Stimulated activated CD8-positive, alpha-beta memory T cell treated with anti-CD3 and anti-CD28 coated beads, Interleukin-2, amount 100 ng/mL, for 48 hours (primary cell): Measurements from ENCODE around the gene EMP3.
"Not testable (repeated sequence)": the region's sequence is repeated elsewhere in the genome, so short reads cannot be mapped to it uniquely, and the experiment has no call there.

Experiments used
- DNase-seq, 2 donors: peaks; one replicate each; pipeline ENCODE4 v3.0.0-alpha.2; 2020; ENCODE audit warnings: low read depth in 2 of 2

The EMP3 gene

GRCh38 chr19:48346191-48346590, 20.8 kb downstream of the EMP3 start:
- DNase-seq, result no peak

DNA sequence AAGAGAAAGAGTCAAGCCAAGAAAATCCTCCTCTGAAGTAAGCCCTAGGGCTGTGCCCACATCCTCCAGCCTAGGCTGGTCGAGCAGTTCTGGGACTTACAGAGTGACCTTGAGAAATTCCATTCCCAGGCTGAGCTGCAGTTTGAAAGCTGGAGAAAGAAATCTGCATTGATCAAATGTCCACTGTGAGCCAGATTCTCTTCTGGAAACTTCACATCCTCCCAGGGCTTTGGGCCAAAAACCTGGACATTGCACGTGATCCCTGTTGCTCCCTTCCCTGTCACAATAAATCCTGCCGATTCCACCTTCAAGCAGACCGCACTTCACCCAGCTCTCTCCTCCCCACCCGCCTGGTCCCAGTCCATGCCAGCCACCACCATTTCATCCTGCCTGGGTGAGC, 22.7 kb downstream of the EMP3 start:
- no peak for DNase-seq

DNA sequence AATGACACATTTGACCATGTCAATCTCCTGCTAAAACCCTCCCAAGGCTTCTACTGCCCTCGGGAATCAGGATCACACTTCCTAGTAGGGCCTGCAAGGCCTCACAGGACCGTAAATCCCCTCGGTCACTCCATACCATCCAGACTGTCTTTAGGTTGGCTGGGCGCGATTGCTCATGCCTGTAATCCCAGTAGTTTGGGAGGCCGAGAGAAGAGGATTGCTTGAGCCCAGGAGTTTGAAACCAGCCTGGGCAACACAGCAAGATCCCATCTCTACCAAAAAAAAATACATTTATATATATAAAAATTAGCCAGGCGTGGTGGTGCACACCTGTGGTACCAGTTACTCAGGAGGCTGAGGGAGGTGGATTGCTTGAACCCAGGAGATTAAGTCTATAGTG, 23.4 kb downstream of the EMP3 start:
- DNase-seq, result no peak

GRCh38 chr19:48350856-48351255, 25.5 kb downstream of the EMP3 start:
- DNase-seq, result no peak

- DNase-seq, result peak; percentile 73 to 77
Measured at GRCh38 chr19:48351341-48351752, 26.0 kb downstream of the EMP3 start.

DNA sequence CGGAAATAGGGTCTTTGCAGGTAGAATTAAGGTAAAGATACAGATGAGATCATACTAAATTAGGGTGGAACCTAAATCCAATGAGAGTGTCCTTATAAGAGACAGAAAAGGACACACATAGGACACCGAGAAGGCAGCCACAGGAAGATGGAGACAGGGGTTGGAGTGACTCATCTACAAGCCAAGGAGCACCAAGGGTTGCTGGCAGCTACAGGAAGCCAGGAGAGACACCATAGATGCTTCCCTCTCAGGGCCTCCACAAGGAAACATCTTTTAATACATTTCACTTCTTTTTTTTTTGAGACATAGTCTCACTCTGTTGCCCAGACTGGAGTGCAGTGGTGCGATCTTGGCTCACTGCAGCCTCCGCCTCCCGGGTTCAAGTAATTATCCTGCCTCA, 28.3 kb downstream of the EMP3 start:
- DNase-seq, result no peak

- no peak for DNase-seq
Measured at GRCh38 chr19:48354332-48354992, 29.1 kb downstream of the EMP3 start.

GRCh38 chr19:48355365-48355954, 30.1 kb downstream of the EMP3 start:
- no peak for DNase-seq

DNA sequence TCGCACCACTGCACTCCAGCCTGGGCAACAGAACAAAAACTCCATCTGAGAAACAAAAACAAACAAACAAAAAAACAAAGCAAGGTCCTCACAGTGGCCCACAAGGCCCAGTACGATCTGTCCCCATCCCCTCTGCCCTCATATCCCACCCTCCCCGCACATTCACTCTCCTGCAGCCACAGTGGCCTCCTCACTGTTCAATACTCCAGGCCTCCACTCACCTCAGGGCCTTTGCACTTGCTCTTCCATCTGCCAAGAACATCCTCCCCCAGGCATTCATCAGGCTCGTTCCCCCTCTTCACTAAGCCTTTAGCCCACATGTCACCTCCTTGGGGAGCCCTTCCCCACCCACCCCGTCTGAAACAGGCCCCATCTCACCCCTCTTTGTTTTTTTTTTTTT, 33.8 kb downstream of the EMP3 start:
- DNase-seq, result no peak

DNA sequence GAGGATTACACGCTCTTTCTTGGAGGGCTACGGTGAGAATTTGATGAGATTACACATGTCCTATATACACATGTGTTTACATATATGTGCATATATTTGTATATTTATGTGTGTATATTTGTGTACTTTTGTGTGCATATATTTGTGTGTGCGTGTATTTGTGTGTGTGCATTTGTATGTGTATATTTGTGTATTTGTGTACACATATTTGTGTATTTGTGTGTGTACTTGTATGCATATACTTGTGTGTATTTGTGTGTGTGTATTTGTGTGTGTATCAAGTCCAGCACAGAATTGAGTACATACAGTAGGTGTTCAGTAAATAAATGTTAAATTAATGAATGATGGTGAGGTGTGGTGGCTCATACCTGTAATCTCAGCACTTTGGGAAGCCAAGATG, 36.6 kb downstream of the EMP3 start:
- DNase-seq, result no peak

GRCh38 chr19:48362716-48363499, 37.6 kb downstream of the EMP3 start:
- DNase-seq, result peak; percentile 84 to 87

DNA sequence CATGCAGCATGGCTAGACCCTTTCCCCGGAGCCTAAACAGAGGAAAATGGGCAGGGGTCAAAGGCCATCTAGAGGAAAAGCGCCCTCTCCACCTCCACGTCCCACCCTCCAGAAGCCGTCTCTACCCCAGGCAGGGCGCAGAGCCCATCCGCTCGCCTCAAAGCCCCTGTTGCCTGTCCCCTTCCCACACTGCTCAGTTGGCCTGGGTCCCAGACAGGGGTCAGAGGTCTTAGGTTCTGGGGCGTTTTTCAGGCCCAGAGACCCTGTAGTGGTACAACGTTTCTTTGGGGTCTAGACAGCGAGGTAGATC, 38.1 kb downstream of the EMP3 start:
- peak in 1 of 2 donors; percentile 7 for DNase-seq

- peak; percentile 95 for DNase-seq
Measured at GRCh38 chr19:48363810-48364597, 38.7 kb downstream of the EMP3 start, which contains the start of the genes SYNGR4 and TMEM143. TSS of gene SYNGR4 (plus strand) at chr19:48364367. CDS start at chr19:48365843, 1,476 bp downstream. TSS of gene TMEM143 (minus strand) at chr19:48363940. CDS start at chr19:48363920, 20 bp downstream.

DNA sequence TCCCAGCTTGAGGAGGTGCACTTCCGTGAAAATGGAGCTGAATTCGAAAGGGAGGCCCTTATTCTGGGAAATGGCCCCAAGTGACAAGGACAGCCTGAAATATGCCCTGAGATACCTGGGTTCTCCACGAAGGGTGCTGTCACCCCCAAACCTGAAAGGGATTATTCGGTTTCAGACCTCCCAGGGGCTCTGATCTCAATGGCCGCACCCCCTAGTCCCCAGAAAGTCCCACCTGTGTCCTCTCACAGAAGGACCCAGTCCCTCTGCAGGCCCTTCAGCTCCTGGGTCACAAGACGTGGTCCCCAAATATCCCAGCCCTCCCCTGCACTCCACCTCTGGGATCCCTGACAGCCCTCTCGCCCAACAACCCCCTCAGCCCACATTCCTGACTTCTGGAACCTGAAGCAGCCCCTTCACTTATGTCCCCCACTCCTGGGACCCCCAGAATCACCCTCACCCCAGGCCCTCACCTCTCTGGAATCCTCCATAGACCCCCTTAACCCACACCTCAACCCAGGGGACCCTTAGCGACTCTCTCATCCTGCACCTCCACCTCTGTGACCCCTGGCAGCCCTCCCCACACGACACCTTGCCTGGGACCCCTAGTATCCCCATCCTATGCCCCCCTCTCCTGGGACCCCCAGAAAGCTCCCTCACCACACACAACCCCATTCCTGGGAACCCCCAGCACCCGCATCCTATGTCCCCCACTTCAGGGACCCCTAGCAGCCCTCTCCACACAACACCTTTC, 39.4 kb downstream of the EMP3 start:
- no peak for DNase-seq

DNA sequence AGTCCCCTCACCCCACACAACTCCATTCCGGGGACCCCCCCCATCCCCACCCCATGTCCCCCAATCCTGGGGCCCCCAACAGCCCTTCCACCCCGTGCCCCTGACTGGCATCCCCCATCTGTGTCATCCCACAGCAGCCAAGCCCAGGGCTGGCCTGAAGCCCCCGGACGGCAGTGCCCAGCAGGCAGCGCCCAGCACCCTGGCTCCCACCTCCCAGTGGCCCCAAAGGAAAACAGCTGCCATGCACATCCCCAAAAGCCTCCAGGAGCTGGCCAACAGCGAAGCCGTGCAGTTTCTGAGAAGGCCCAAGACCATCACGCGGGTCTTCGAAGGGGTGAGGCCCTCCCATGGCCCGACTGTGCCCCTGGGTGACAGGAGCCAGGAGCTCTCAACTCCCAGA, 40.2 kb downstream of the EMP3 start:
- no peak for DNase-seq

DNA sequence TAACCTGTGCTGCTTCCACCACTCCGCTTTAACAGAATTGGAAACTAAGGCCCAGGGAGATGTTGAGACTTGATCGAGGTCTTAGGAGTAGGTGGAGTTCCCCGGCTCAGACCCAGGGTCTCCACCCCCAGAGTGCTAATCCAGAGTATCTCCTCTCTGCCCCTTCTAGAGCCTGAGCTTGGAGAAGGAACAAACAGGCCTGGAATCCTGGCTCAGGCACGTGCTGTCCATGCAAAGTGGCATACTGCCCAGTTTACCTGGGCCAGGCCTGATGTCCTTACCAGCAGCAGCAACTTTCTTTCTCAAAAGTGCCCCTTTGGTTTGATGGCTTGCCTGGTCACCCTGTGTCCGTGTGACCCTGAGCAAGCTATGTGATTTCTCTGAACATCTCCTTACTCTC, 42.5 kb downstream of the EMP3 start:
- DNase-seq, result no peak

GRCh38 chr19:48368936-48369335, 43.6 kb downstream of the EMP3 start:
- DNase-seq, result no peak

DNA sequence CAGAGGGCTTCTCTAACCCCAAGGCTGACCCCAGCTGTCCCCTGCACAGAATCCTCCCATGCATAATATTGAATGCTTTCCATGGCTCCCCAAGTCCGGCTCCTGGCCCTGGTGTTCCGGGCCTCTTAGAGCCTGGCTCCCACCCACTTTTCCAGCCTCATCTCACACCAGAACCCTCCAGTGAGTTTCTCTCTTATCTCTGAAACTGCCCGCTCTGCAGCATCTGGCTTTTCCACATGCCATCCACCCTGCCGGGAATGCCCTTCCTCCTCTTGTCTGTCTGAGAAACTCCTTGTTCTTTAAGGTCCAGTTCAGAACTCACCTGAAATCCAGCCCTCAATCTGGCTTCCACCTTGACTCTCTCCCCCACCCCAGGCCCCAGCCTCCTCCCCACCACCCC, 45.6 kb downstream of the EMP3 start:
- DNase-seq, result no peak

- DNase-seq, result no peak
Measured at GRCh38 chr19:48371367-48371766, 46.0 kb downstream of the EMP3 start.

GRCh38 chr19:48371771-48372170, 46.4 kb downstream of the EMP3 start:
- not testable (repeated sequence) for DNase-seq

GRCh38 chr19:48372904-48373303, 47.6 kb downstream of the EMP3 start:
- no peak for DNase-seq
